Measurements from ENCODE around the gene DCP2. TPM values are rescaled to one million over a fixed set of nuclear protein-coding genes. Genes with fewer than 3 reads are reported as not detected.
A peak's percentile ranks its signal among the peaks of the same experiment; 100 is the strongest.

Gene DCP2
- polyA plus RNA-seq, 1 experiment, result 18.4 TPM

DNA sequence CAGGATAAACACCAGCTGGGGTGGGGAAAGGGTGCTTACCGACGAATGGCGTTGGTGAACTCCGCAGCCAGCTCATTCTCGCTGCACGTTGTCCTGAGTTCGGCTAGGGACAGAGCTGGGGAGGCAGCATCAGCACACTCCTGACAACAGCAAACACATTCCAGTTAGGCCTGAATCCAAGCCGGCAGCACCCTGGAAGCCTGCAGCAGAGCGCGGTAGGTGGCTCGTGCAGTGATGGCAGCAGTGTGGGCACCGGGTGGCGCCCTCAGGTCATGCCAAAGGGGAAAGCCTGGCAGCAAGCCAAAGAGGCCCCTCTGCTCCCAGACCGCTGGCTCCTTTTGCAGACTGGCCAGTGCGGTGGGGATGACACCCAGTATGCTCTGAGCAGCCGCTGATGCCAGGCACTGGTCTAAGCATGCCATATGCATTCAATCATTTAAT lies 66.9 kb downstream of the DCP2 start:
- no peaks in the 10 kb centered on the region for H3K27me3 ChIP-seq (ENCODE audit: control insufficient read depth, insufficient read depth, low read length)
- no peak for DNase-seq (ENCODE audit: low read depth, low spot score)
- POLR2A ChIA-PET, result no interaction called here
- TF ChIP-seq CTCF (IDR thresholded peaks at IDR 0.05; ENCODE audit: low read depth, low read length), result no peak; the same call in 1 of the 2 replicates
- CTCF ChIA-PET, result interaction anchor here (1.3 kb wide), 1 partner anchor 48 kb away, joined by 4 read pairs; no protein-coding TSS in a partner anchor
- no peak overlapping the region for H3K4me3 ChIP-seq (ENCODE audit: low read depth, low read length)
- H3K27ac ChIP-seq (ENCODE audit: low read depth, low read length), result peak overlapping the region; percentile 47
- H3K9me3 ChIP-seq (ENCODE audit: control insufficient read depth, insufficient read depth, low read length), result no peaks in the 10 kb centered on the region

DNA sequence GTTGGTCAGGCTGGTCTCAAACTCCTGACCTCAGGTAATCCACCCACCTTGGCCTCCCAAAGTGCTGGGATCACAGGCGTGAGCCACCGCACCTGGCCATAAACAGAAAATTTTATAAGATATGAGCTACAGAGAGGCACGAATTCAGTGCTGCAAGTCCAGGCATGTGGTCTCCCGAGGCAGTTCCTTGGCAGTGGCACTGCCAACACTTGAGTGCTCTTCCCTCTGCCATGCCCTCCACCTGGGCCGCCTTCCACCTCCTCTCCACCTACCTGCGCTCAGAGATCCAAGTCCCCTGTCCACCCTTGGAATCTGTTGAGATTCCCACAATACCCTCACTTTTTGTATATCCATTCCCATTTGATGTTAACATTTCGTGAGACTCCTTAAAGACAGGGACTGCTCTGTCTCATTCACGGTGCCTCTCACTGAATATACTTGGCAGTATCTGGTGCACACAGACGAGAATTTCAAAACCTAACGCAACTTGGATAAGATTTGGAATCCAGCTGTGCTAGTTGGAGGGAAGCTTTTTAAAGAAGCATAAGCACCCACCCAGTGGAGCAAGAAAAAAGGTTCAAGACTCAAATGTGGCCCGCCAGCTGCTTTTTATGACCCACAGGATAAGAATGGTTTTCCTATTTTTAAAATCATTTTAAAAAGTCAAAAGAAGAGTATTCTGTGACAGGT lies 68.3 kb downstream of the DCP2 start:
- ChIA-PET POLR2A (no interaction called here), CTCF (interaction anchor here (1.0 kb wide), 1 partner anchor 49 kb away, joined by 3 read pairs; no protein-coding TSS in a partner anchor)
- Histone ChIP-seq H3K9me3 (ENCODE audit: control insufficient read depth, insufficient read depth, low read length) (no peaks in the 10 kb centered on the region), H3K4me3 (ENCODE audit: low read depth, low read length) (no peak overlapping the region), H3K27me3 (ENCODE audit: control insufficient read depth, insufficient read depth, low read length) (no peaks in the 10 kb centered on the region), H3K27ac (ENCODE audit: low read depth, low read length) (no peak overlapping the region)
- no peak for TF ChIP-seq CTCF (IDR thresholded peaks at IDR 0.05; ENCODE audit: low read depth, low read length)
- no peak for DNase-seq (ENCODE audit: low read depth, low spot score)

DNA sequence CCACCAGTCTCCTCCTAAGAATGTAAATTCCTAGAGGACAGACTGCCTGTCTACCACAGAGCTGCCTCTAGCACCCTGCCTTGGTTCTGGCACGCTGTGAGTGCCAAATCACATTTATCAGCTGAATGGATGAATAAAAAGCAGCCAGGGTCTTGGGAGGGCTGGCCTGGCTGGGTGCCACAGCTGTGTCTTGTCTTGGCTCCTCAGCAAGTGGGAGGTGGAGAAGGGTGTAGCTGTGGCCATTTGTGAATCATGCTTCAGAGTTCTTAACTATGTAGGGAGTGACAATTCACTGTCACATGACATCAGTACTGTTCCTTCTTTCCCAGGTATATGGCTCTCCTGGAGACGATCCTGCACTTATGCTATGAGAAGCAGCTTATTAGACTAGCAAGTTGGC lies 70.6 kb downstream of the DCP2 start:
- Histone ChIP-seq H3K4me3 (ENCODE audit: low read depth, low read length) (no peak overlapping the region), H3K27ac (ENCODE audit: low read depth, low read length) (no peak overlapping the region), H3K9me3 (ENCODE audit: control insufficient read depth, insufficient read depth, low read length) (no peaks in the 10 kb centered on the region), H3K27me3 (ENCODE audit: control insufficient read depth, insufficient read depth, low read length) (no peaks in the 10 kb centered on the region)
- CTCF ChIA-PET, result no interaction called here
- TF ChIP-seq CTCF (IDR thresholded peaks at IDR 0.05; ENCODE audit: low read depth, low read length), result no peak
- DNase-seq (ENCODE audit: low read depth, low spot score), result no peak
- POLR2A ChIA-PET, result interaction anchor here (0.6 kb wide), 1 partner anchor 38 kb away, joined by 4 read pairs; no protein-coding TSS in a partner anchor

GRCh38 chr5:113047733-113048652 lies 71.4 kb downstream of the DCP2 start:
- TF ChIP-seq CTCF (IDR thresholded peaks at IDR 0.05; ENCODE audit: low read depth, low read length), result no peak
- ChIA-PET POLR2A (interaction anchor here (0.6 kb wide), 1 partner anchor 38 kb away, joined by 4 read pairs; no protein-coding TSS in a partner anchor), CTCF (no interaction called here)
- no peaks in the 10 kb centered on the region for H3K9me3 ChIP-seq (ENCODE audit: control insufficient read depth, insufficient read depth, low read length)
- DNase-seq (ENCODE audit: low read depth, low spot score), result no peak
- no peak overlapping the region for H3K27ac ChIP-seq (ENCODE audit: low read depth, low read length)
- no peak overlapping the region for H3K4me3 ChIP-seq (ENCODE audit: low read depth, low read length)
- no peaks in the 10 kb centered on the region for H3K27me3 ChIP-seq (ENCODE audit: control insufficient read depth, insufficient read depth, low read length)

DNA sequence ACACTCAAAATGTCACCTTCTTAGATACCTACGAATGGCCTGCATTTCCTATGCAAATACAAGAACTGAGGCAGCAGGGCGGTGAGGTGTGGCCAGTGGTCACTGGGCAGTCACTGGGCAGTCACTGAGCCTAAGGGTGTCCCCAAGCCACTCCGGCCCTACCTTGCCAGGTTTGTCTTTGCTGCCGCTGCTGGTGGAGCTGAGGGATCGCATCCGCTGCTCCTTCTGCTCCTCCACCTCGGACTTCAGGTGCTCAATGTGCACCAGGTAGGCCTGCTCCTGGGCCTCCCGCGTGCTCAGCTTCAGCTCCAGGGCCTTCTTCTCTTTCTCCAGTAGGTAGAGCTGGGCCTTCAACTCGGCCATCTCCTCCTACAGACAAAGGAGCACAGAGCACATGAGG lies 72.3 kb downstream of the DCP2 start:
- DNase-seq (ENCODE audit: low read depth, low spot score), result no peak
- Histone ChIP-seq H3K27me3 (ENCODE audit: control insufficient read depth, insufficient read depth, low read length) (no peaks in the 10 kb centered on the region), H3K9me3 (ENCODE audit: control insufficient read depth, insufficient read depth, low read length) (no peaks in the 10 kb centered on the region), H3K27ac (ENCODE audit: low read depth, low read length) (no peak overlapping the region), H3K4me3 (ENCODE audit: low read depth, low read length) (no peak overlapping the region)
- CTCF ChIA-PET, result no interaction called here
- TF ChIP-seq CTCF (IDR thresholded peaks at IDR 0.05; ENCODE audit: low read depth, low read length), result no peak
- POLR2A ChIA-PET, result no interaction called here

Data from AG04450 (cell line).